Urothelium cell line (cell line): ENCODE results near the gene FDX1.

Source experiments
- DNase-seq: peaks from one replicate; pipeline ENCODE4 v3.0.0; 2011; ENCODE audit warnings: low spot score, mixed read lengths
- FAIRE-seq: peaks from 2 replicates; lab custom pipeline; 2011; peaks lifted over from hg19 to GRCh38; lab: Jason Lieb, UNC

FDX1 gene

GRCh38 chr11:110455718-110456117, 26.0 kb downstream of the FDX1 start:
- no peak for FAIRE-seq

GRCh38 chr11:110463153-110463552, 33.4 kb downstream of the FDX1 start:
- DNase-seq (peak; percentile 25), FAIRE-seq (no peak)

More at GRCh38 chr11:110455718-110456117, 26.0 kb downstream of the FDX1 start:
- DNase-seq, result no peak

- FAIRE-seq (no peak), DNase-seq (no peak)
These were observed 35.5 kb downstream of the FDX1 start for GRCh38 chr11:110465231-110465630.

- DNase-seq (no peak), FAIRE-seq (no peak)
These were observed 37.8 kb downstream of the FDX1 start for GRCh38 chr11:110467556-110467955.

GRCh38 chr11:110468121-110468520, 38.4 kb downstream of the FDX1 start:
- FAIRE-seq, result no peak
- no peak for DNase-seq

- DNase-seq (no peak), FAIRE-seq (no peak)
These were observed 39.4 kb downstream of the FDX1 start for GRCh38 chr11:110469127-110469526.

GRCh38 chr11:110470716-110471115, 41.0 kb downstream of the FDX1 start:
- DNase-seq (no peak), FAIRE-seq (no peak)

- DNase-seq, result no peak
- FAIRE-seq, result no peak
These were observed 41.6 kb downstream of the FDX1 start for GRCh38 chr11:110471371-110471770.

- DNase-seq, result no peak
- no peak for FAIRE-seq
These were observed 43.1 kb downstream of the FDX1 start for GRCh38 chr11:110472858-110473257.

- DNase-seq (no peak), FAIRE-seq (no peak)
These were observed 44.0 kb downstream of the FDX1 start for GRCh38 chr11:110473706-110474105.

- FAIRE-seq (no peak), DNase-seq (no peak)
These were observed 44.8 kb downstream of the FDX1 start for GRCh38 chr11:110474578-110474977.

- DNase-seq, result no peak
- FAIRE-seq, result no peak
These were observed 45.9 kb downstream of the FDX1 start for GRCh38 chr11:110475671-110476070.

- DNase-seq, result no peak
- no peak for FAIRE-seq
These were observed 48.7 kb downstream of the FDX1 start for GRCh38 chr11:110478410-110478809.

GRCh38 chr11:110479108-110480101, 49.7 kb downstream of the FDX1 start:
- DNase-seq (no peak), FAIRE-seq (no peak)

- DNase-seq (no peak), FAIRE-seq (no peak)
These were observed 51.8 kb downstream of the FDX1 start for GRCh38 chr11:110481523-110481922.

GRCh38 chr11:110486156-110486555, 56.4 kb downstream of the FDX1 start:
- FAIRE-seq (no peak), DNase-seq (no peak)

- no peak for FAIRE-seq
These were observed 58.7 kb downstream of the FDX1 start for GRCh38 chr11:110488446-110488845.

GRCh38 chr11:110490886-110491285, 61.1 kb downstream of the FDX1 start:
- FAIRE-seq (no peak), DNase-seq (peak; percentile 20)

More at GRCh38 chr11:110488446-110488845, 58.7 kb downstream of the FDX1 start:
- DNase-seq, result no peak

- no peak for FAIRE-seq
These were observed 62.0 kb downstream of the FDX1 start for GRCh38 chr11:110491577-110492320.

GRCh38 chr11:110492321-110492685, 62.6 kb downstream of the FDX1 start:
- DNase-seq (no peak), FAIRE-seq (no peak)

More at GRCh38 chr11:110491577-110492320, 62.0 kb downstream of the FDX1 start:
- DNase-seq, result no peak

- no peak for FAIRE-seq
- DNase-seq, result no peak
These were observed 63.6 kb downstream of the FDX1 start for GRCh38 chr11:110493346-110493745.
